Measurements from ENCODE around the gene RASA3.
A peak's percentile ranks its signal among the peaks of the same experiment; 100 is the strongest.
"Not testable (repeated sequence)": the region's sequence is repeated elsewhere in the genome, so short reads cannot be mapped to it uniquely, and the experiment has no call there.

The RASA3 gene

DNA sequence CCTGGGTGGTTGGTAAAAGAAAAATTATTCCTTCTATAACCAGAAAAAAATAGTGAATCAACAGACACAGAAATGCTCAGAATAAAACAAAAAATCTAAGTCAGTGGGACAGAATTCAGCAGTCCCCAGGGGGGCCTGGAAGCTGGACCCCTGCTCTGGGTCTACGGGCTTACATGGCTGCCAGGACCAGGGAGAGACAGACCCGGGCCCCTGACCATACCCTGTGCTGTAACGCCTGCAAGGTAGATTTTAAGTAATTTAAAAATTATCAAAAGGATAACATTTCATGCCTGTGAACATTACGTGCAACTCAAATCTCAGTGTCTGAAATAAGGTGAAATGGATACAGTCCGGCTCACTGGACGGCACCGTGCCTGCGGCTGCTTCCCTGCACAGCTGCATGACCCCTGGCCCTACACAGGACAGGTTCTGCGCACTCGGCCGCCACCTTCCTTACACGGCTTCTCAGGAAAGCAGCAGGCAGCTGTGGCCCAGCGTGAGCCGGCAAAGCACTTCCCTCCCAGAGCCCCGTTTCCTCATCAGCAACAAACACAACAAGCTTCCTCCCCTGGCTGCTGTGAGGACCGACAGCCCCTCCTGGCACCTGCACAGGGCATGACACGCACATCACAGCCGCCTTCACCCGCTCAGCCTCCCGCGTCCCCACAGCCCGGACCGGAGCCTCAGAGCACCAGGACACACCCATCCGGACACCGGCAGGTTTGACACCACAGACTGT, 22.2 kb downstream of the RASA3 start:
- peak; percentile 95 for DNase-seq

DNA sequence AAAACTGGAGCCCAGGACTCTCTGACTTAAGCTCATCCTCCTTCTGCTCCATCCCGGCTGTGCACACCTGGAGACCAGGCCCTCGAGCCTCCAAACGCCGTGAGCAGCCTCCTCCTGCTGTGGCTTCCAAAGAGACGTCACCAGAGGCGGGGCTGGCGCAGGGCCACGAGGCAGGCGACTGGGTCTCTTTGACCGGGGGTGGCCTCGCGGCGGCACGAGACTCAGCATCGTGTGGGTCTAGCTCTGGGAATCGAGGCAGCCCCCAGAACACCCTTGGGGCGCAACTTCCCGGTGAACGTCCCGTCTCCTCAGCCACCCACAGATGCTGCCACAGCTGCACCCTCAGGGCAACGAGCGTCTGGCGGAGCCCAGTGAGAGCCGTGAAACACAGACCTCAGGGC, 22.8 kb downstream of the RASA3 start:
- DNase-seq = no peak

- DNase-seq = no peak
Measured at GRCh38 chr13:114108894-114109293, 23.5 kb downstream of the RASA3 start.

DNA sequence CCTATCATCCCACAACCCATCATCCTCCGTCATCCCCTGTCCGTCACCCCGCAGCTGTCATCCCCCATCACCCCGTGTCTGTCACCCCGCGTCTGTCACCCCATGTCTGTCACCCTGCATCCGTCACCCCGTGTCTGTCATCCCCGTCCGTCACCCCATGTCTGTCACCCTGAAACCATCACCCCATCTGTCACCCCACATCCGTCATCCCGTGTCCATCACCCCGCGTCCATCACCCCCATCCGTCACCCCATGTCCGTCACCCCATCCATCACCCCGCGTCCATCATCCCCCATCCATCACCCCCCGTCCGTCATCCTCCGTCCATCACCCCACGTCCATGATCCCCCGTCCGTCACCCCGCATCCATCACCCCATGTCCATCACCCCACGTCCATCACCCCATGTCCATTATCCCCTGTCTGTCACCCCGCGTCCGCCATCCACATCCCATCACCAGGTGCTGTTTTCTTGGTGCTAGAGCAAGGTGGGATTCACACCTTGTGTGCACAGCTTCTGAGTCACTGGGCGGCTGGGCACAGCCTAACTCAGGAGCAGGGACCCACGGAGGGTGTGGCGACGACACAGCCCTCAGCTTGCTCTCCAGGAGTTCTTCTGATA, 24.2 kb downstream of the RASA3 start:
- no peak for DNase-seq

DNA sequence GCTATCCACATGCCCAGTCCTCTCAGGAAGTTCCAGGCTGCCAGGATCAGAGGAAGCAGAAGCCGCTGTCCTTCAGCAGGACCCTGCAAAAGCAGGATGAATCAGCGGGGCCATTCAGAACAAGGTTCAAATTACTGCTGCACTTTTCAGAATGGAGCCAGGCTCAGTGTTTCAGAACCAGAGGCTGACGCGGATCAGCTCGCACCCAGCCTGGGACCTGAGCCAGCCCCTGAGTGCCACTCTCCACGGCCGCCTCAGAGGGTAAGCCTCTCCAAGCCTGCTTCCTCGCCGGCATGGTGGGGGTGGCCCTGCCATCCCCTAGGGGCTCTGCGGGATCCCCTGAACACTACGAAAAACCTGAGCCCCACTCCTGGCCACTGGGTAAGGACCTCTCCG, 24.7 kb downstream of the RASA3 start:
- no peak for DNase-seq

DNA sequence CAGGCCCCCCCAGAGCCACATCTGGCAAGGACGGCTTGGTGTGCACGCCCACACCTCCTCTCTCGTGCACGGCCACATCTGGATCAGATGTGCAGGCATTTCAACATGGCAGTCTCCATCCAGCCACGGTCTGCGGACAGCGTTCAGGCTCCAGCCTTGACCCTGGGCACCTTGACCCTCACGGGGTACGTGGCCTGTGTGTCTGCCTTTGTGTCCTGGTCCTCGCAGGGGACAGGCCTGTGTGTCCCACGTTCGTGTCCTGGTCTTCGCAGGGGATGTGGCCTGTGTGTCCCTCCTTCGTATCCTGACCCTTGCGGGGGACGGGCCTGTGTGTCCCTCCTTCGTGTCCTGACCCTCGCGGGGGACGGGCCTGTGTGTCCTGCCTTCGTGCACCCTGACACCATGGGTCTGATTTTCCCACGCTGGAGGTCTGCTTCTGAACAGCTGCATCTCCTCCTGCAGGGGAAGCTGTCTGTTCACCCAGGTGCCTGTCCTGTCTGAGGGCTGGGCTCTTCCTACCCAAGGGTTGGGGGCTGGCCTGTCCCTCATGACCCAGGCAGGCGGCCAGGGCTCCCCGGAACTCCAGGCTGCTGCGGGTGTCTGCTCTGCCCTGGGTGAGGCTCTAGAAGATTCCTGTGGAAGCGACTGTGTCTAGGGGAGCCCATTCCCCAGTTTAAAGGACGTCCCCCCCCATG, 25.3 kb downstream of the RASA3 start:
- no peak for DNase-seq

DNA sequence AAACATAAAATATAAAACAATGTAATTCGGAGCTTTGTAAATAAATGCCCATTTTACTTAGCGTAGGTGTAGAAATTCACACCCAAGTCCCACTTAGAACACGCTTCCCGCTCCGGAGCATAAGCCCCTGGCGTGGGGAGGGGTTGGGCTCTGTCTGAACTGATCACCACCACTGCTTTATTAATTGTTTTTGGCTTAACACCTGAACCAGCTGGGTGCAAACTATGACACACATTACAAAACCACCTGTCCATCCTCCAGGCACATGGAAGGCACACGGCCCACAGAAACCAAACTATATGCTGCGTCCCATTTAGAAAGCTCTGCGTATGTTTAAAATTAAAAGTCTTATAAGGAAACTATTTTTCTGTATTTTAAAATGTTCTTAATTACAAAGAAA, 25.9 kb downstream of the RASA3 start:
- DNase-seq = no peak

DNA sequence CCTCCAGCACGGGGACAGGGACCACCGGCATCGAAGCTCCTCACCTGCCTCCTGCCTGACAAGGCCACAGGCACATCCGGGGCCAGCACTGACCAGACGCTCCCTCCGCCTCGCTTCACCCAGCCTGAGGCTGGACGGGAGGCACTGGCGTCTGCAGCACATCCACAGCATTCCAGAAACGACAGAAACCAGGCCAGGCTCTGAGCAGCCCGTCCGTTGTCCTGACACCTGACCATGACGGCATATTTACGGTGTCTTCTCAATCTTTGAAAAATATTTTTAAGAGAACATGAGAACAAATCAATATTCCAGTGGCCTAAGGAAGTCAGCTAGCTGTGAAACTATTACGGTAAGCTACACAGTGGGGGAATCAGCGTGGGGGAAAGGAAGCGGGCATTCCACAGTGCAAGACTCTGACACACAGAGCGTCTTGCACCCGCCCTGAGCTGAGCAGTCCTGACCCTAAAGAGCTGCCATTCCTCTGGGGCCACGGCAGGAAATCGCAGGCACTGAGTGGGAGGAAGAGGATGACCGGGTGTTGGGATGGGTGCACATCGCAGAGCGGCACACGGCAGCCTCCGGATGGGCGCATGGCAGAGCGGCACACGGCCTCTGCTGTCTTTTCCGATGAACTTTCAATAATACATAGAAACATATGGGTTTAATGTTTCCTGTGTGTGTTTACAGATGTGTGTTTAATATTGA, 26.8 kb downstream of the RASA3 start:
- DNase-seq = no peak

- no peak for DNase-seq
Measured at GRCh38 chr13:114104655-114105520, 27.5 kb downstream of the RASA3 start.

DNA sequence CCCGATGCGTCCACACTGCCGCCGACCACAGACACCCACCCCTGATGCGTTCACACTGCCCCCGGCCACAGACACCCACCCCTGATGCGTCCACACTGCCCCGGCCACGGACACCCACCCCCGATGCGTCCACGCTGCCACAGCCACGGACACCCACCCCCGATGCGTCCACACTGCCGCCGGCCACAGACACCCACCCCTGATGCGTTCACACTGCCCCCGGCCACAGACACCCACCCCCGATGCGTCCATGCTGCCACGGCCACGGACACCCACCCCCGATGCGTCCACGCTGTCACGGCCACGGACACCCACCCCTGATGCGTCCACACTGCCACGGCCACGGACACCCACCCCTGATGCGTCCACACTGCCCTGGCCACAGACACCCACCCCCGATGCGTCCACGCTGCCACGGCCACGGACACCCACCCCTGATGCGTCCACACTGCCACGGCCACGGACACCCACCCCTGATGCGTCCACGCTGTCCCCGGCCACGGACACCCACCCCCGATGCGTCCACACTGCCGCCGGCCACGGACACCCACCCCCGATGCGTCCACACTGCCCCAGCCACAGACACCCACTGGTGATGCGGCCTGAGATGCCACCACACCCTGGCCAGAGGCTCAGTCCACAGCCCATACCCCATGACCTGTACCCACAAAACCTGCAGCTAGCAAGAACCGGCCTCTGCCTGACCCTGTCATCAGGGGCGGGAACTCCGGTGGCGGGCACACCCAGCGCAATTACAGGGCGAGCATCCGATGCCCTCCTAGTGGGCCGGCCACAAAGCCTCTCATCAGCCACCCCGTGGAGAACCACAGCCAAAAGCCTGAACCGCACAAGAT, 28.4 kb downstream of the RASA3 start:
- no peak for DNase-seq

- DNase-seq = not testable (repeated sequence)
Measured at GRCh38 chr13:114103289-114103621, 29.2 kb downstream of the RASA3 start.

GRCh38 chr13:114102521-114103288, 29.7 kb downstream of the RASA3 start:
- DNase-seq = no peak

DNA sequence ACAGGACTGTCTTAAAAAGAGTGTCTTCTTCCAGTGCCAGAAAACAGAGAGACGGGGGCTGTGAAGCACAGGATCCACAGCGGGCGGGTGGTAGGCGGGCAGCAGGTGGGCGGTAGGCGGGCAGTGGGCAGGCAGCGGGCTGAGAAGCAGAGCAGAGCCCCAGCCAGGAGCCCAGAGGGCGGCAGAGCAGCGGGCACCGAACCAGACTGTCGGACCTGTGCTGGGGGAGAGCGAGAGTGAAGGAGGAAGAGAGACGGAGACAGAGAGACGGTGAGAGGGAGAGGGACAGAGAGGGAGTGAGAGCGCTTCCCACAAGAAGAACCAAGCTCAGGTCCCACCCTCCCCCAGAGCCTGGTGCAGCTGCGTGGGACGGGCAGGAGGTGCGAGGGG, 30.3 kb downstream of the RASA3 start:
- no peak for DNase-seq

DNA sequence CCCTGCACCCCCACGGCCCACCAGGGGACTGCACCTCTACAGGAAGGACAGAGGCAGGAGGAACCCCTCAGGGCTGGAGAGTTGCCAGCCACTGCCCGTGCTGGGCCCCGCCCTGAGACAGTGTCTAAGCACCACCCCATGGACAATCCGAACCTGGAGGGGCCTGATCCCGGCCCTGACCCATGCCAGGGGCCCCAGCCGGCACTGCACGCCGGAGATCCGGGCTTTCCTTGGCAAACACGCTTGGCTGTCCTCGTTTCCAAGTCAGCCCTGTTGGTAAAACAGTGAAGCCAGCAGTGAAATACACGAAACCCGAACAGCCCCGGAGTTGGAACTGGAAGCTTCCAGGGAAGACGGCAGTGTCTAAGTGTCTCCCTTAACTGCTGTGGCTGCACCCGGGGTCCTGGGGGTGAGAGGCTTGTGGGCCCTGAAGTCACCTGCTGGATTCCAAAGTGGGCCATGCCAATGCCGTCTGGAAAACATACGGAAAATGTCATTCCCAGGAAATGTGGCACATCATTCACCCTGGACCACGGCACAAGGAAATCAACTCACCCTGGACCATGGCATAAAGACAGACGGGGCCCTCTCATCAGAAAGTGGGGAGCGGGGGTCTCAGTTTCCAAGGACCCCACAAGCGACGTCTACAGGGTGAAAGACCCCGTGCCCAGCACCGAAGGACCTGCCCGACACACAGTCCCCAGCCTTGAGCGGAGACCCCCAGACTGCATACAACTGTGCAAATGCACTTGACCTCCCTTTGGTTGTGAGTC, 30.9 kb downstream of the RASA3 start:
- no peak for DNase-seq

DNA sequence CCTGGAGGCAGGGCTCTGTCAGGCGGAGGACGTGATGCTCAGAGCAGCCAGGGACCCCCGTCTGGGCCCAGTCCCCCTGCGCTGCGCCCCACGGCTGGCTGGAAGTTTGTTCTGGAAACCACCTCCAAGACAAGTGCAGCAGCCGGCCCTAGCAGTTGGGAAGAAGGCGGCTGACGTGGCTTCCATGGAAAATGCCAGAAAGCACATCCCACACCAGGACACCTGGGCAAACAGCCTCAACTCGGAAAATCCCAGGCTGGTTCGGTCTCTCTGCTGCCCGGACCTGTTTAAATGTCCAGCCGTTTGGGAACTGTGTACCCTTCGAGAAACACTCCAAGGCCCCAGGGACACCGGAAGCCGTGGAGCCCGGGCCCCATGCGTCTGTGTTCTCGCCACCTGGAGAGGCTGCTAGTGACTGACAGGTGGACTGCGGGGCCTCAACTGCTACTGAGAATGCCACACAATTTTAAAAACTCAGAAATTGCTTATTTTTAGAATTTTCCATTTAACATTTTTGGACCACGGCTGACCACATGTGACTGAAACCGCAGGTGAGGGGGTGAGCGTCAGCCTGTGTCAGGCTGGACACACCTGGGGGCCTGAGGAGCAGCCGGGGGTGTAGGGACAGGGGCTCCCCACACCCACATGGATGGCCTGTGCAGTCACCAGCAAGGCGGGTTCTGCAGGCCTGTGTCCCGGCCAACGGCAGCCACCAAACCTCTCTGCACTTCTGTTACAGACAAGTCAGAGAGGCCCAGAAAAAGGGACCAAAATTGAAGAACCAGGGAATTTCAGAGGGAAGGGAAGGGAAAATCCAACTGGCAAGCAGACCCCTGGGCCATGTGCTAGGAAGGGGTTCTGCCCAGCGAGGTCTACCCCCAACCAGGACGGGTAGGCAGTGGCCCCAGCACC, 31.7 kb downstream of the RASA3 start:
- no peak for DNase-seq

DNA sequence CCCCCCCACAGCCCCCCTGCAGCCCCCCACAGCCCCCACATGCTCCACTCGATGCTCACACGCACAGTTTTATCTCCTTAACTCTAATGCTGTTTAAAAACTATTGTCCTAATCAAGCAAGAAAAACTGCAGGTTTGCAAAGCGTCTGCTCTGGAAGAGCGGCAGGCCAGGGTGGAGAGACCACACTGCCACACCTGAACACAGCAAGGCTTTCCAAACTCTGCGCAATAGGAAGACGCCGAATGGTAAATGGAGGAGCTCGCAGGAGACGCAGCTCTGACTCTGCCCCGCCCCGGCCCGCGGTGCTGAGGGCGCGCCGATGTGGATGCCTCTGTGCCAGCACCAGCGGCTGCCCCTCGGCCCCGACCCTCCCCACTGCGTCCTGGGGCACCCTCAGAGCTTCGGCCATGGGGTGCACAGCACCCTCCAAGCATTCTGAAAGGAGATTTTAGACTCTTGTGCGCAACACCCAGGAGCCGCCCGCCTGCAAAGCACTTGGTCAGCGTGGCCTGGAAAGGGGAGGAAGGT, 32.4 kb downstream of the RASA3 start:
- no peak for DNase-seq

GRCh38 chr13:114099191-114099590, 33.2 kb downstream of the RASA3 start:
- DNase-seq = no peak

- not testable (repeated sequence) for DNase-seq
Measured at GRCh38 chr13:114098689-114099056, 33.8 kb downstream of the RASA3 start.
